Vagina (tissue), 2 donors: ENCODE data around the gene YBX1. TPM values are rescaled to one million over a fixed set of nuclear protein-coding genes. Genes with fewer than 3 reads are reported as not detected.
A peak's percentile ranks its signal among the peaks of the same experiment; 100 is the strongest.
"Not testable (repeated sequence)": the region's sequence is repeated elsewhere in the genome, so short reads cannot be mapped to it uniquely, and the experiment has no call there.

Experiments
- DNase-seq, 2 donors: peaks; one replicate each; pipeline ENCODE4 v3.0.0-alpha.2; 2017; ENCODE audit errors: extremely low spot score in 2 of 2
- H3K27ac ChIP-seq: fragments of 200-600 bp; sonication (generic); one replicate; pipeline ENCODE4 v1.5.1; 2019
- H3K27me3 ChIP-seq: fragments of 200-600 bp; sonication (generic); one replicate; pipeline ENCODE4 v1.5.1; 2019
- H3K36me3 ChIP-seq, 2 donors: fragments of 200-600 bp; sonication (generic); one replicate each; pipeline ENCODE4 v1.5.1; 2017 to 2019
- H3K4me1 ChIP-seq: fragments of 200-600 bp; sonication (generic); one replicate; pipeline ENCODE4 v1.5.1; 2019
- H3K4me3 ChIP-seq, 2 donors: fragments of 200-600 bp; sonication (generic); 1 replicate in 1 of 2; 2 replicates in 1 of 2; pipeline ENCODE4 v1.5.1; 2016 to 2019
- H3K9me3 ChIP-seq: fragments of 200-600 bp; sonication (generic); one replicate; pipeline ENCODE4 v1.5.1; 2019
- POLR2A ChIP-seq, 2 donors: fragments of 450-650 bp; IDR thresholded peaks; one replicate each; pipeline ENCODE4 v1.6.1; 2017; ENCODE audit warnings: antibody characterized with exemption in 2 of 2, mild to moderate bottlenecking in 2 of 2, moderate library complexity in 2 of 2
- POLR2AphosphoS5 ChIP-seq, 2 donors: sonication (generic); formaldehyde crosslinking; IDR thresholded peaks; one replicate each; pipeline ENCODE4 v1.9.0; 2017; ENCODE audit warnings: antibody characterized with exemption in 2 of 2, mild to moderate bottlenecking in 2 of 2, low read depth in 1 of 2; ENCODE audit not compliant: insufficient read depth in 1 of 2
- intact Hi-C: fragments of 100-400 bp; cut with DNase I; formaldehyde crosslinking; loops from one replicate; pipeline ENCODE4 v1.15.1; 2023
- total RNA-seq: library from RNA; depleted of rRNA; stranded (reverse); fragments of >200 nt; gene quantifications from one replicate; pipeline ENCODE4 v1.2.3, GENCODE V29; 2016
- TF ChIP-seq, protein P1 (sequence below), 3 experiments: fragments of 450-650 bp in 2 of 3; fragments of 200-600 bp in 1 of 3; sonication (generic) in 1 of 3; IDR thresholded peaks; one replicate each; pipeline ENCODE4 v1.5.1; 2017 to 2019; ENCODE audit warnings: antibody characterized with exemption in 3 of 3, mild to moderate bottlenecking in 2 of 3, moderate library complexity in 2 of 3

Gene YBX1
- total RNA-seq, 1 donor from 2014 or later = 397 TPM

GRCh38 chr1:42679364-42679983 is 2.7 kb upstream of the YBX1 start:
- no peaks in the 10 kb centered on the region for H3K27me3 ChIP-seq
- peaks cover 26% of the 10 kb centered on the region for H3K4me1 ChIP-seq
- intact Hi-C loops = no loop called here
- H3K4me3 ChIP-seq = no peak overlapping the region
- TF ChIP-seq POLR2AphosphoS5 (IDR thresholded peaks at IDR 0.05; ENCODE audit: insufficient read depth in 1 of 2, low read depth in 1 of 2) (no peak), POLR2A (IDR thresholded peaks at IDR 0.05) (no peak)
- TF ChIP-seq, protein P1, sequence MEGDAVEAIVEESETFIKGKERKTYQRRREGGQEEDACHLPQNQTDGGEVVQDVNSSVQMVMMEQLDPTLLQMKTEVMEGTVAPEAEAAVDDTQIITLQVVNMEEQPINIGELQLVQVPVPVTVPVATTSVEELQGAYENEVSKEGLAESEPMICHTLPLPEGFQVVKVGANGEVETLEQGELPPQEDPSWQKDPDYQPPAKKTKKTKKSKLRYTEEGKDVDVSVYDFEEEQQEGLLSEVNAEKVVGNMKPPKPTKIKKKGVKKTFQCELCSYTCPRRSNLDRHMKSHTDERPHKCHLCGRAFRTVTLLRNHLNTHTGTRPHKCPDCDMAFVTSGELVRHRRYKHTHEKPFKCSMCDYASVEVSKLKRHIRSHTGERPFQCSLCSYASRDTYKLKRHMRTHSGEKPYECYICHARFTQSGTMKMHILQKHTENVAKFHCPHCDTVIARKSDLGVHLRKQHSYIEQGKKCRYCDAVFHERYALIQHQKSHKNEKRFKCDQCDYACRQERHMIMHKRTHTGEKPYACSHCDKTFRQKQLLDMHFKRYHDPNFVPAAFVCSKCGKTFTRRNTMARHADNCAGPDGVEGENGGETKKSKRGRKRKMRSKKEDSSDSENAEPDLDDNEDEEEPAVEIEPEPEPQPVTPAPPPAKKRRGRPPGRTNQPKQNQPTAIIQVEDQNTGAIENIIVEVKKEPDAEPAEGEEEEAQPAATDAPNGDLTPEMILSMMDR (IDR thresholded peaks at IDR 0.05) = no peak
- DNase-seq = no peak
- H3K27ac ChIP-seq = no peak overlapping the region
- H3K36me3 ChIP-seq = peaks cover 0 to 4% of the 10 kb centered on the region in 2 donors
- H3K9me3 ChIP-seq = no peaks in the 10 kb centered on the region

- no peak for DNase-seq
- intact Hi-C loops = loop anchor here (5.0 kb wide), 2 partner anchors 87 to 242 kb away; partner anchors contain the start of genes C1orf50 and P3H1
- Histone ChIP-seq H3K4me3 (no peak overlapping the region), H3K36me3 (peaks cover 0 to 4% of the 10 kb centered on the region in 2 donors), H3K27me3 (no peaks in the 10 kb centered on the region), H3K27ac (no peak overlapping the region), H3K9me3 (no peaks in the 10 kb centered on the region), H3K4me1 (peaks cover 32% of the 10 kb centered on the region)
- no peak for TF ChIP-seq POLR2AphosphoS5 (IDR thresholded peaks at IDR 0.05; ENCODE audit: insufficient read depth in 1 of 2, low read depth in 1 of 2)
- TF ChIP-seq, protein P1 (IDR thresholded peaks at IDR 0.05) = no peak
- no peak for TF ChIP-seq POLR2A (IDR thresholded peaks at IDR 0.05)
Observed at GRCh38 chr1:42680055-42680454, 2.2 kb upstream of the YBX1 start.

DNA sequence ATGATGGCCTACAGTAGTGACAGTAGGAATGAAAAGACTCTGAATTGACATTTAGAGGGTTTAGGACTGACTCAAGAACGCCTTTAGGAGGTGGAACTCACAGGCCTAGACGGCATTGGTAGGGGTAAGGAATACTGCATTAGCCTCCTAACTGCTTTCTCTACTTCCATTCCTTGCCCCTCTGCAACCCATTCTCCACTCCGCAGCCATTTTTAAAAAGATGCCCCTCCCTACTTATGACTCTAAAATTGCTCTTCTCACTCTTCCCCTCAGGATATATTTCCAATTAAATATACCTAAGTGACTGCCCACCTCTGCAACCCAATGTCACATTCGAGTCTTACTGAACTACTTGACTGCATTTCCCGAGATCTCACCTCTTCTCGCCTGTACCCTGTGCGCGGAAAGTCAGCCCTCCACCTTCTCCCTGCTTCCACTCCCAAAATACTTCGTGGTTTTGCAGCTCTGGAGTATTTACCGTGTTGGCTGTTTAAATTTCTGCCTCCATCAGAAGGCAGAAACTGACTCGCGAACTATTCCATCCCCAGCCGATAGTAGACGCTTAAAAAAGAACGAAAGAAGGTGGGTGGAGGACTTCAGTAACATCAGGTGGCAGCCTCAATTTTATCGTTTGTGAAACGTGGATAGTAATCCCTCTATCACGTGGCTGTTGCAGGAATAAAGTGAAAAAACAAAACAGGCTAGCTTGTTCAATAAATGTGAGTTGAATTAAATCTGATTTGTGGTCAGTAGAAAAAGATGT is 1.1 kb upstream of the YBX1 start:
- TF ChIP-seq POLR2AphosphoS5 (IDR thresholded peaks at IDR 0.05; ENCODE audit: insufficient read depth in 1 of 2, low read depth in 1 of 2) (no peak), POLR2A (IDR thresholded peaks at IDR 0.05) (no peak)
- TF ChIP-seq, protein P1 (IDR thresholded peaks at IDR 0.05) = no peak

DNA sequence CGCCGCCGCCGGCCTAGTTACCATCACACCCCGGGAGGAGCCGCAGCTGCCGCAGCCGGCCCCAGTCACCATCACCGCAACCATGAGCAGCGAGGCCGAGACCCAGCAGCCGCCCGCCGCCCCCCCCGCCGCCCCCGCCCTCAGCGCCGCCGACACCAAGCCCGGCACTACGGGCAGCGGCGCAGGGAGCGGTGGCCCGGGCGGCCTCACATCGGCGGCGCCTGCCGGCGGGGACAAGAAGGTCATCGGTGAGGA is 193 bp downstream of the YBX1 start:
- H3K9me3 ChIP-seq, H3K27me3 ChIP-seq, H3K36me3 ChIP-seq, DNase-seq: not testable (repeated sequence)
- Histone ChIP-seq H3K4me1 (peaks cover 55% of the 10 kb centered on the region), H3K4me3 (peak overlapping the region; percentile 83 to 98), H3K27ac (peak overlapping the region; percentile 97)
- intact Hi-C loops = loop anchor here (5.0 kb wide), 2 partner anchors 85 to 240 kb away; partner anchors contain the start of genes C1orf50 and P3H1

More for the DNA sequence above, 1.1 kb upstream of the YBX1 start:
- peaks cover 42% of the 10 kb centered on the region for H3K4me1 ChIP-seq
- peak overlapping the region; percentile 83 to 98 for H3K4me3 ChIP-seq
- no peaks in the 10 kb centered on the region for H3K9me3 ChIP-seq
- H3K36me3 ChIP-seq = no peaks in the 10 kb centered on the region
- no peak for DNase-seq
- H3K27me3 ChIP-seq = no peaks in the 10 kb centered on the region
- intact Hi-C loops = loop anchor here (5.0 kb wide), 2 partner anchors 86 to 241 kb away; partner anchors contain the start of genes C1orf50 and P3H1
- H3K27ac ChIP-seq = peak overlapping the region; percentile 97

DNA sequence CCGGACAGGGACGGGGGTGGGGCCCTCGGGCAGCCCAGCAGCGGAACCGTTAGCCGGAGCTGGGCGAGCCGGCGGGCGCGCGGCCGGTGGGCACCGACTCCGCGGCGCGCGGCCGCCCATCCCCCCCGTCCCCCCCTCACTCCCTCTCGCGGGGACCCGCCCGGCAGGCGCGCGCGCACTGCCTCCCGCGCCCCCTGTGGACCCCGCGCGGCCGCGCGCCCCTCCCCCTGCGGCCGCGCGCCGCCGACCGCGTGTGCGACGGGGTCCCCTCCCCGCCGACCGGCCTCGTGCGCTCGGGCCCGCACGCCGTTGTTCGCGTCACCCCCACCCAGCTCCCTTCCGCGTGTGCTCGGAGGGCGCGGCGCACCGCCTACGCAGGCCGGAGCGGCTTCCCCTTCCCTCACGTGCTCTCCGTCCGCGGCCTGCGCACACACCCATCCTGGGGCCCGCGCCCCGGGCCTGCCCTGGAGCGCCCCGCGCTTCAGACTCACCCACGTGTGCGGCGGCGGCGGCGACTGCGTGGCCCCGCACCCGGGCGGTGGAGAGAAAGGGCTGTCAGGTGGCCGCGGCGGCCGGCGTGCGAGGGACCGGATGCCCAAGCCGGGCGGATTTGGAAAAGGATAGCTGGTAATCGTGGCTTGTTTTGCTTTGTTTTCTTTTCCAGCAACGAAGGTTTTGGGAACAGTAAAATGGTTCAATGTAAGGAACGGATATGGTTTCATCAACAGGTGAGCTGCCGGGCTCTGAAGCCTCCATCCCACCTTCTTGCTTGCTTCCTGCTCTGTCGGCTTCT is 717 bp downstream of the YBX1 start:
- TF ChIP-seq, protein P1 (IDR thresholded peaks at IDR 0.05) = no peak
- no peak for TF ChIP-seq POLR2AphosphoS5 (IDR thresholded peaks at IDR 0.05; ENCODE audit: insufficient read depth in 1 of 2, low read depth in 1 of 2)
- H3K4me1 ChIP-seq = peaks cover 59% of the 10 kb centered on the region

More for the DNA sequence above, 717 bp downstream of the YBX1 start:
- peak overlapping the region; percentile 83 to 98 for H3K4me3 ChIP-seq
- no peaks in the 10 kb centered on the region for H3K36me3 ChIP-seq
- H3K27me3 ChIP-seq = no peaks in the 10 kb centered on the region
- H3K27ac ChIP-seq = peak overlapping the region; percentile 97
- DNase-seq = no peak
- intact Hi-C loops = loop anchor here (5.0 kb wide), 2 partner anchors 84 to 239 kb away; partner anchors contain the start of genes C1orf50 and P3H1
- no peaks in the 10 kb centered on the region for H3K9me3 ChIP-seq
